GM23338 (cell line): ENCODE data around the gene CHST12. TPM values are rescaled to one million over a fixed set of nuclear protein-coding genes. Genes with fewer than 3 reads are reported as not detected.

Experiments used
- ATAC-seq: fragments of 200-7000 bp; cut with Tn5 transposase; 3 replicates; pipeline ENCODE4 v1.9.1; 2020
- DNase-seq: peaks from one replicate; pipeline ENCODE4 v3.0.0-alpha.2; 2015; ENCODE audit warnings: low spot score
- H2AFZ ChIP-seq: fragments of 200-600 bp; sonication (generic); 2 replicates; pipeline ENCODE4 v1.8.0; 2016; ENCODE audit warnings: antibody characterized with exemption, mild to moderate bottlenecking, moderate library complexity
- H3F3A ChIP-seq: fragments of 200-600 bp; sonication (generic); replicated peaks from 2 replicates; pipeline ENCODE4 v1.8.0; 2017; ENCODE audit warnings: antibody characterized with exemption, mixed run types, low read depth
- H3K27ac ChIP-seq: fragments of 200-600 bp; sonication (generic); 2 replicates; pipeline ENCODE4 v1.6.1; 2016; ENCODE audit warnings: low read depth
- H3K27me3 ChIP-seq: fragments of 200-600 bp; sonication (generic); 2 replicates; pipeline ENCODE4 v1.8.0; 2016; ENCODE audit warnings: mild to moderate bottlenecking, mixed run types, moderate library complexity; ENCODE audit not compliant: insufficient read depth
- H3K36me3 ChIP-seq: fragments of 200-600 bp; sonication (generic); 2 replicates; pipeline ENCODE4 v1.8.0; 2016; ENCODE audit warnings: mild to moderate bottlenecking; ENCODE audit not compliant: insufficient read depth
- H3K4me1 ChIP-seq: fragments of 200-600 bp; sonication (generic); 2 replicates; pipeline ENCODE4 v1.8.0; 2016; ENCODE audit warnings: mild to moderate bottlenecking, moderate library complexity; ENCODE audit not compliant: insufficient read depth
- H3K4me2 ChIP-seq: fragments of 200-600 bp; sonication (generic); 2 replicates; pipeline ENCODE4 v1.7.1; 2017; ENCODE audit warnings: mixed run types
- H3K4me3 ChIP-seq: fragments of 200-600 bp; sonication (generic); 2 replicates; pipeline ENCODE4 v1.6.1; 2016; ENCODE audit warnings: mixed run types
- H3K79me2 ChIP-seq: fragments of 200-600 bp; sonication (generic); replicated peaks from 2 replicates; pipeline ENCODE4 v1.8.0; 2017; ENCODE audit warnings: mild to moderate bottlenecking; ENCODE audit not compliant: insufficient read depth
- H3K9me2 ChIP-seq: fragments of 200-600 bp; sonication (generic); 2 replicates; pipeline ENCODE4 v1.8.0; 2017; ENCODE audit not compliant: insufficient read depth
- H4K20me1 ChIP-seq: fragments of 200-600 bp; sonication (generic); replicated peaks from 2 replicates; pipeline ENCODE4 v1.8.0; 2017; ENCODE audit warnings: mild to moderate bottlenecking; ENCODE audit not compliant: insufficient read depth
- H3K27ac Mint-ChIP-seq: 2 replicates; pipeline ENCODE4 v1.8.0; 2020; ENCODE audit warnings: inconsistent platforms, mild to moderate bottlenecking, moderate library complexity, mixed read lengths
- H3K27me3 Mint-ChIP-seq: 3 replicates; pipeline ENCODE4 v1.8.0; 2022; ENCODE audit warnings: low read depth, mild to moderate bottlenecking, moderate library complexity, mixed read lengths, inconsistent platforms; ENCODE audit not compliant: insufficient read depth, poor library complexity
- H3K36me3 Mint-ChIP-seq: 3 replicates; pipeline ENCODE4 v1.8.0; 2021; ENCODE audit warnings: low read depth, mild to moderate bottlenecking, inconsistent platforms, moderate library complexity, mixed read lengths
- H3K4me1 Mint-ChIP-seq: 3 replicates; pipeline ENCODE4 v1.8.0; 2020; ENCODE audit warnings: mild to moderate bottlenecking, inconsistent platforms, mixed read lengths
- H3K4me3 Mint-ChIP-seq: 3 replicates; pipeline ENCODE4 v1.8.0; 2021; ENCODE audit warnings: moderate library complexity, mild to moderate bottlenecking, inconsistent platforms, mixed read lengths
- H3K9me3 Mint-ChIP-seq: 3 replicates; pipeline ENCODE4 v1.8.0; 2020; ENCODE audit warnings: moderate library complexity, mild to moderate bottlenecking, inconsistent platforms, mixed read lengths
- CREB1 ChIP-seq: fragments of 250-450 bp; sonication (Bioruptor Pico); IDR thresholded peaks from 2 replicates; pipeline ENCODE4 v1.5.0; 2020; ENCODE audit warnings: low read depth, mild to moderate bottlenecking, moderate library complexity
- ETS1 ChIP-seq: IDR thresholded peaks from 2 replicates; pipeline ENCODE4 v1.6.1; 2016; ENCODE audit warnings: antibody characterized with exemption
- EZH2 ChIP-seq: fragments of 200-600 bp; sonication (generic); IDR thresholded peaks from one replicate; pipeline ENCODE4 v1.8.0; 2017; ENCODE audit warnings: antibody characterized with exemption, mild to moderate bottlenecking, low read depth; ENCODE audit not compliant: unreplicated experiment
- EZH2phosphoT487 ChIP-seq: fragments of 200-600 bp; sonication (generic); IDR thresholded peaks from one replicate; pipeline ENCODE4 v1.8.1; 2018; ENCODE audit warnings: antibody characterized with exemption; ENCODE audit not compliant: unreplicated experiment
- JUNB ChIP-seq: IDR thresholded peaks from one replicate; pipeline ENCODE4 v1.6.1; 2016; ENCODE audit warnings: antibody characterized with exemption; ENCODE audit not compliant: unreplicated experiment
- NANOG ChIP-seq: IDR thresholded peaks from 2 replicates; pipeline ENCODE4 v1.6.1; 2016; ENCODE audit warnings: antibody characterized with exemption, borderline replicate concordance
- POLR2AphosphoS5 ChIP-seq: IDR thresholded peaks from 2 replicates; pipeline ENCODE4 v1.6.1; 2016; ENCODE audit warnings: antibody characterized with exemption, low read depth
- STAT1 ChIP-seq: IDR thresholded peaks from one replicate; pipeline ENCODE4 v1.6.1; 2016; ENCODE audit warnings: antibody characterized with exemption; ENCODE audit not compliant: unreplicated experiment
- ZNF114 ChIP-seq: fragments of 250-450 bp; sonication (Bioruptor Pico); IDR thresholded peaks from 2 replicates; pipeline ENCODE4 v1.5.0; 2020; ENCODE audit warnings: mild to moderate bottlenecking, moderate library complexity
- ZNF331 ChIP-seq: fragments of 250-450 bp; sonication (Bioruptor Pico); IDR thresholded peaks from 2 replicates; pipeline ENCODE4 v1.5.0; 2020; ENCODE audit warnings: low read depth, mild to moderate bottlenecking, moderate library complexity
- ZNF462 ChIP-seq: fragments of 250-450 bp; sonication (Bioruptor Pico); IDR thresholded peaks from 2 replicates; pipeline ENCODE4 v1.5.0; 2020; ENCODE audit warnings: mild to moderate bottlenecking, moderate library complexity
- polyA plus RNA-seq: library from polyadenylated mRNA; unstranded; fragments of >200 nt; fragmentation: Nextera tagmentation; extraction: Ambion mirVana; gene quantifications from 2 replicates; pipeline ENCODE4 v1.2.1, GENCODE V29; 2016
- total RNA-seq: library from RNA; depleted of rRNA; stranded (reverse); fragments of >200 nt; shearing (Covaris generic); gene quantifications from 2 replicates; pipeline ENCODE4 v1.2.3, GENCODE V29; 2014
- TF ChIP-seq, protein P1 (sequence below): IDR thresholded peaks from one replicate; pipeline ENCODE4 v1.6.1; 2018; ENCODE audit warnings: antibody characterized with exemption; ENCODE audit not compliant: unreplicated experiment
- TF ChIP-seq, protein P2 (sequence below), 2 experiments: fragments of 200-600 bp in 1 of 2; sonication (generic) in 1 of 2; conservative IDR thresholded peaks; 2 replicates each; pipeline versions ENCODE4 v1.5.1 to v1.6.1; 2016 to 2017; ENCODE audit warnings: antibody characterized with exemption in 2 of 2, low read depth in 2 of 2, mild to moderate bottlenecking in 2 of 2, moderate library complexity in 1 of 2

CHST12 gene
- total and polyA plus RNA-seq, 2 experiments from 2014 or later, result 10.1 to 14.6 TPM

DNA sequence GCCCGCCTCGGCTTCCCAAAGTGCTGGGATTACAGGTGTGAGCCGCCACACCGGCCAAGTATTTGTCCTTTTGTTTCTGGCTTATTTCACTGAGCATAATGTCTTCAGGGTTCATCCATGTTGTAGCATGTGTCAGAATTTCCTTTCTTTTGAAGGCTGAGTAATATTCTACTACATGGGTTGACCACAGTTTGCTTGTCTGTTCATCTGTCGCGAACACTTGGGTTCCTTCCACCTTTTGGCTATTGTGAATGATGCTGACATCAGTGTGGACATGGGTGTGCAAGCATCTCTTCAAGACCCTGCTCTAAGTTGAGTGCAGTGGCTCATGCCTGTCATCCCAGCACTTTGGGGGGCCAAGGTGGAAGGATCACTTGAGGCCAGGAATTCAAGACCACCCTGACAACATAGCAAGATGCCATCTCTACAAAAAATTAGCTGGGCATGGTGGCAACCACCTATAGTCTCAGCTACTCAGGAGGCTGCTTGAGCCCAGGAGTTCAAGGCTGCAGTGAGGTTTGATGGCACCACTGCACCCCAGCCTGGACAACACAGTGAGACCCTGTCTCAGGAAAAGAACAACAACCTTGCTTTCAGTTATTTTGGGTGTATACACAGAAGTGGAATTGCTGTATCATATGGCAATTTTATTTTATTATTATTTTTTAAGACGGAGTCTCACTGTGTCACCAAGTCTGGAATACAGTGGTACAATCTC lies 17.0 kb downstream of the CHST12 start:
- Histone ChIP-seq H3K4me2 (no peak overlapping the region), H3K79me2 (peaks cover 33% of the 10 kb centered on the region), H3K27ac (no peak overlapping the region), H3K36me3 (no peaks in the 10 kb centered on the region), H4K20me1 (no peaks in the 10 kb centered on the region), H3K4me3 (no peak overlapping the region), H3K27me3 (no peaks in the 10 kb centered on the region), H3F3A (0 out of 2 replicates have a peak, but pooled peaks cover 8% of the 10 kb centered on the region), H3K4me1 (no peaks in the 10 kb centered on the region; the same call in 1 of the 2 replicates), H3K9me2 (no peaks in the 10 kb centered on the region), H2AFZ (no peak overlapping the region)
- H3K4me1 Mint-ChIP-seq, result peaks cover 15% of the 10 kb centered on the region
- TF ChIP-seq ZNF331 (CRISPR knock-in tag), result no peak
- no peak for TF ChIP-seq STAT1
- TF ChIP-seq ETS1, result no peak
- TF ChIP-seq, protein P1, sequence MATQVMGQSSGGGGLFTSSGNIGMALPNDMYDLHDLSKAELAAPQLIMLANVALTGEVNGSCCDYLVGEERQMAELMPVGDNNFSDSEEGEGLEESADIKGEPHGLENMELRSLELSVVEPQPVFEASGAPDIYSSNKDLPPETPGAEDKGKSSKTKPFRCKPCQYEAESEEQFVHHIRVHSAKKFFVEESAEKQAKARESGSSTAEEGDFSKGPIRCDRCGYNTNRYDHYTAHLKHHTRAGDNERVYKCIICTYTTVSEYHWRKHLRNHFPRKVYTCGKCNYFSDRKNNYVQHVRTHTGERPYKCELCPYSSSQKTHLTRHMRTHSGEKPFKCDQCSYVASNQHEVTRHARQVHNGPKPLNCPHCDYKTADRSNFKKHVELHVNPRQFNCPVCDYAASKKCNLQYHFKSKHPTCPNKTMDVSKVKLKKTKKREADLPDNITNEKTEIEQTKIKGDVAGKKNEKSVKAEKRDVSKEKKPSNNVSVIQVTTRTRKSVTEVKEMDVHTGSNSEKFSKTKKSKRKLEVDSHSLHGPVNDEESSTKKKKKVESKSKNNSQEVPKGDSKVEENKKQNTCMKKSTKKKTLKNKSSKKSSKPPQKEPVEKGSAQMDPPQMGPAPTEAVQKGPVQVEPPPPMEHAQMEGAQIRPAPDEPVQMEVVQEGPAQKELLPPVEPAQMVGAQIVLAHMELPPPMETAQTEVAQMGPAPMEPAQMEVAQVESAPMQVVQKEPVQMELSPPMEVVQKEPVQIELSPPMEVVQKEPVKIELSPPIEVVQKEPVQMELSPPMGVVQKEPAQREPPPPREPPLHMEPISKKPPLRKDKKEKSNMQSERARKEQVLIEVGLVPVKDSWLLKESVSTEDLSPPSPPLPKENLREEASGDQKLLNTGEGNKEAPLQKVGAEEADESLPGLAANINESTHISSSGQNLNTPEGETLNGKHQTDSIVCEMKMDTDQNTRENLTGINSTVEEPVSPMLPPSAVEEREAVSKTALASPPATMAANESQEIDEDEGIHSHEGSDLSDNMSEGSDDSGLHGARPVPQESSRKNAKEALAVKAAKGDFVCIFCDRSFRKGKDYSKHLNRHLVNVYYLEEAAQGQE, result no peak
- no peak for TF ChIP-seq ZNF462
- TF ChIP-seq POLR2AphosphoS5, result no peak
- TF ChIP-seq EZH2phosphoT487, result no peak
- TF ChIP-seq EZH2, result no peak
- TF ChIP-seq ZNF114 (CRISPR knock-in tag), result no peak
- TF ChIP-seq, protein P2, sequence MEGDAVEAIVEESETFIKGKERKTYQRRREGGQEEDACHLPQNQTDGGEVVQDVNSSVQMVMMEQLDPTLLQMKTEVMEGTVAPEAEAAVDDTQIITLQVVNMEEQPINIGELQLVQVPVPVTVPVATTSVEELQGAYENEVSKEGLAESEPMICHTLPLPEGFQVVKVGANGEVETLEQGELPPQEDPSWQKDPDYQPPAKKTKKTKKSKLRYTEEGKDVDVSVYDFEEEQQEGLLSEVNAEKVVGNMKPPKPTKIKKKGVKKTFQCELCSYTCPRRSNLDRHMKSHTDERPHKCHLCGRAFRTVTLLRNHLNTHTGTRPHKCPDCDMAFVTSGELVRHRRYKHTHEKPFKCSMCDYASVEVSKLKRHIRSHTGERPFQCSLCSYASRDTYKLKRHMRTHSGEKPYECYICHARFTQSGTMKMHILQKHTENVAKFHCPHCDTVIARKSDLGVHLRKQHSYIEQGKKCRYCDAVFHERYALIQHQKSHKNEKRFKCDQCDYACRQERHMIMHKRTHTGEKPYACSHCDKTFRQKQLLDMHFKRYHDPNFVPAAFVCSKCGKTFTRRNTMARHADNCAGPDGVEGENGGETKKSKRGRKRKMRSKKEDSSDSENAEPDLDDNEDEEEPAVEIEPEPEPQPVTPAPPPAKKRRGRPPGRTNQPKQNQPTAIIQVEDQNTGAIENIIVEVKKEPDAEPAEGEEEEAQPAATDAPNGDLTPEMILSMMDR (conservative IDR thresholded peaks at IDR 0.05; ENCODE audit: low read depth in 2 of 2), result no peak
- no peak for TF ChIP-seq CREB1 (CRISPR knock-in tag)
- no peak for TF ChIP-seq NANOG
- no peak for TF ChIP-seq JUNB
- no peak overlapping the region for H3K27ac Mint-ChIP-seq
- H3K9me3 Mint-ChIP-seq, result no peaks in the 10 kb centered on the region
- no peaks in the 10 kb centered on the region for H3K36me3 Mint-ChIP-seq
- no peak for DNase-seq
- peaks cover 3% of the 10 kb centered on the region for H3K27me3 Mint-ChIP-seq
- ATAC-seq, result no peak
- no peak overlapping the region for H3K4me3 Mint-ChIP-seq
